GM19025 (cell line): ENCODE results near the gene PIP5K1B.
A peak's percentile ranks its signal among the peaks of the same experiment; 100 is the strongest.

Experiments
- ATAC-seq: cut with Tn5 transposase; IDR thresholded peaks from one replicate; pipeline ENCODE4 v1.9.1; 2021; ENCODE audit warnings: mild to moderate bottlenecking, low read depth, moderate library complexity; ENCODE audit not compliant: unreplicated experiment

The PIP5K1B gene

GRCh38 chr9:69003051-69003450, 298.0 kb downstream of the PIP5K1B start:
- ATAC-seq = no peak

DNA sequence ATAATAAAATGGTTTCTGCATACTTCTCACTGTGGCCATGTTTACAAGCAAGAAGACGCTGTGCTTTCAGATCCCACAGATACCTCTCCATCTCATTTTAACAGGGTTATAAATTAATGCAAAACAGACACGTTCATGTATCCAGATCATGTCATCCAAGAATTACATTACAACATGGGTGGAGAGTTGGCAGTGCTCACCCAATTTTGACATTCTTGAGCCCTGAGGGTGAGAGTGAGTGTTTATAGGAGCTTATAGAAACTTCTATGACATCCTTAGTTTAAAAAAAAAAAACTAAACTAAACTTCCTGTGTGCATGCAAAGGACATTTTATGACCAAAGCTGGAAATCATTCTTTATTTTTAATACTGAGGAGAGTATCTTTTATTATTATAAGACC, 299.8 kb downstream of the PIP5K1B start:
- no peak for ATAC-seq

DNA sequence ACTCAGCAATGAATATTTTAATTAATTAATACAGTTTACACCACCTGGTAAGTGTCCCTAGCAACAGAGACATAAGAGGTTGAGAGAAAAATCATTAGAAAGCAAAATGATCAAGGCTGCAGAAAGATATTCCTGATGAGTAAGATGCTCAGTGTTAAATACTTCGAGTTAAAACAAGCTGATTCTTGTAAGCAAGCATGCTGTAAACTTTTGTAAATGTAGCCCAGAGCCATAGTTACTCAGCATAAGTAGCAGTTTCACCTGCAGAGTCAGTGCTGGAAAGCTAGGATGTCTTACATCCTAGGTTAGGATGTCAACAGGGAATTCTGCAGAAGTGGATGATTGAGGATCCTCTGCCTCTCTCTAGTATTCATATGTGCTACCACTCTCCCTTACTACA, 304.7 kb downstream of the PIP5K1B start:
- ATAC-seq = no peak

- ATAC-seq = no peak
These were observed 307.8 kb downstream of the PIP5K1B start for GRCh38 chr9:69012696-69013381.

DNA sequence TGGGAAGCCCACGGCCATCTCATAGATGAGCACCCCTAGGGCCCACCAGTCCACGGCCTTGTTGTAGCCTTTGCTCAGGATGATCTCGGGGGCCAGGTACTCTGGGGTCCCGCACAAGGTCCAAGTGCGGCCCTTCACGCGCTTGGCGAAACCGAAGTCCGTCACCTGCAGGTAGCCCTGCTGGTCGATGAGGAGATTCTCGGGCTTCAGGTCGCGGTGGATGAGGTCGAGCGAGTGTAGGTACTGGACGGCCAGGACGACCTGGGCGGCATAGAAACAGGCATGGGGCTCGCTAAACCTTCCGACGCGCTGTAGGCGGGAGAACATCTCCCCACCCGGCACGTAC, 308.3 kb downstream of the PIP5K1B start:
- ATAC-seq = no peak

GRCh38 chr9:69014013-69014412, 309.0 kb downstream of the PIP5K1B start, which contains the start of gene PRKACG:
Gene PRKACG, minus strand, starts transcription at chr9:69014113. Its CDS starts 21 bp downstream, at chr9:69014092.
- ATAC-seq = no peak

- no peak for ATAC-seq
These were observed 311.4 kb downstream of the PIP5K1B start for GRCh38 chr9:69016191-69017096.

DNA sequence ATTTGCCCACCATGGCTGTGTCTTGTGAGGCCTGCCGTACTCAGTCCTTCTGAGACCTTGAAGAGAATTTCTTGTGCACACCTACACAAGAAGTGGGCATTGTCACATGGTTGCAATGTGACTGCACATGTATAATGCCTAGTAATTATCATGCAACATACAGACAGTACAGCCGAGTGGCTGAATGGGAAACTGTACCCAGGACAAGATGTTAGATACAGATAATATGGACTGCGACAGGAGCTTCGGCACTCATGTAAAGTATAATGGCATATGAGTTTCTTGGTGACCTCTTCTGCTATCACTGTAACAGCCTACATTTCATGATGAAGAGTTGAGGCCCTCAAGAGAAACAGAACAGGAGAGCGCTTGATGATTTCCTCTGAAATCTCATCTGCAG, 313.7 kb downstream of the PIP5K1B start:
- ATAC-seq = no peak

- no peak for ATAC-seq
These were observed 314.8 kb downstream of the PIP5K1B start for GRCh38 chr9:69019808-69020207.

- ATAC-seq = no peak
These were observed 315.5 kb downstream of the PIP5K1B start for GRCh38 chr9:69020301-69021145.

DNA sequence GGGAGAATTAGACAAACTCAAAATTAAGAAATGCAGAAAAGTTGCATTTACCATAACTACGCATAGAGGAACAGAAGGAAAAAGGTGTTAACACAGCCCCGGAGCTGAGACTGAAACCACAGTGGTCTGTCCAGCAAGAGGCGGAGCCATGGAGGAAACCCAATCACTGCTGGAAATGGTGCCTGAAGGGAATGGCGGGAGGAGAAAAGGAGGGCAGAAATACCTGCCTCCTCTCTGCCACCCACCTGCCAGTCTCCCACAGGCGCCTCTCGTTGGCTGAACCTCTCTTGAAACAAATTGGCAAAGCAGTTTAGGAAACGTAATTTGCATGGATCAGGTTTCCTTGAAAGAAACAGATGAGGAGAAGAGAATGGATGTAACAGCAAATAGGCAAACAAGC, 318.6 kb downstream of the PIP5K1B start:
- ATAC-seq = no peak

- peak; percentile 72 for ATAC-seq
These were observed 322.5 kb downstream of the PIP5K1B start for GRCh38 chr9:69027355-69028097.

DNA sequence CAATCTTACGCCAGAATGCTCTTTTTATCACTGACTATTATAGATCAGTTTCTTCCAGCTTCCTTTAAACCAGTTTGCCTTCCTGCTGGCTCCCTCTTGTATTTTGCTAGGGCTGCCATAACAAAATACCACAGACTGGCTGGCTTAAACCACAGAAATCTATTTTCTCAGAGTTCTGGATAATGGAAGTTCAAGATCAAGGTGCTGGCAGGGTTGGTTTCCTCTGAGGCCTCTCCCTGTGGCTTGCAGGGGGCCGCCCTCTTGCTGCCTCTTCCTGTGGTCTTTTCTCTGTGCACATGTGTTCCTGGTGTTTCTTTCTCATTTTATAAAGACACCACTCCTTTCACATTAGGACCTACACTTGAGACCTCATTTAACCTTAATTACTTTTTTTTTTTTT, 323.7 kb downstream of the PIP5K1B start:
- no peak for ATAC-seq

- ATAC-seq = no peak
These were observed 324.5 kb downstream of the PIP5K1B start for GRCh38 chr9:69029535-69029934.

GRCh38 chr9:69030851-69031645, 326.0 kb downstream of the PIP5K1B start:
- no peak for ATAC-seq

- ATAC-seq = no peak
These were observed 329.0 kb downstream of the PIP5K1B start for GRCh38 chr9:69034071-69034470.

GRCh38 chr9:69035438-69036308, 330.6 kb downstream of the PIP5K1B start, which contains the start of gene FXN:
Gene FXN, plus strand, starts transcription at chr9:69035752. Its CDS starts 31 bp downstream, at chr9:69035783.
- ATAC-seq = peak; percentile 93

- no peak for ATAC-seq
These were observed 331.3 kb downstream of the PIP5K1B start for GRCh38 chr9:69036309-69036708.
